Endothelial cell of umbilical vein (primary cell): ENCODE measurements around the gene SREBF1. TPM values are rescaled to one million over a fixed set of nuclear protein-coding genes. Genes with fewer than 3 reads are reported as not detected.

Experiments
- BruUV-seq: library from RNA; stranded (reverse); fragments of 400-500 nt; replicated peaks from 2 replicates; lab custom pipeline; 2021; lab: Mats Ljungman, UMichigan
- CTCF ChIA-PET: fragments of 300-600, 350-600 bp; sonication (Branson Sonifier 250); formaldehyde crosslinking; loops from one replicate; lab custom pipeline; 2021; ENCODE audit warnings: antibody characterized with exemption, inconsistent platforms; lab: Charles Lee
- POLR2A ChIA-PET: fragments of 300-600, 350-600 bp; sonication (Branson Sonifier 250); formaldehyde crosslinking; loops from one replicate; lab custom pipeline; 2021; ENCODE audit warnings: antibody characterized with exemption, inconsistent platforms; lab: Charles Lee
- DNase-seq: peaks from one replicate; pipeline ENCODE4 v3.0.0-alpha.2; 2011; ENCODE audit warnings: low read depth, low spot score
- FAIRE-seq: peaks from 2 replicates; lab custom pipeline; 2011; peaks lifted over from hg19 to GRCh38; lab: Jason Lieb, UNC
- H2AFZ ChIP-seq: 2 replicates; pipeline ENCODE4 v1.6.0; 2012; ENCODE audit warnings: low read depth, low read length, control low read depth, inconsistent platforms
- H3K27ac ChIP-seq: 2 replicates; pipeline ENCODE4 v1.5.1; 2011; ENCODE audit warnings: low read depth, mild to moderate bottlenecking, control low read depth, low read length, moderate library complexity; ENCODE audit not compliant: insufficient read depth
- H3K27me3 ChIP-seq, 2 experiments: 2 replicates each; pipeline versions ENCODE4 v1.6.0 to v1.6.1; 2011; ENCODE audit warnings: low read length in 2 of 2, mixed read lengths in 1 of 2; ENCODE audit not compliant: control insufficient read depth in 2 of 2, insufficient read depth in 2 of 2
- H3K36me3 ChIP-seq, 2 experiments: 2 replicates in 1 of 2; 3 replicates in 1 of 2; pipeline ENCODE4 v1.5.1; 2011; ENCODE audit warnings: low read length in 2 of 2, mild to moderate bottlenecking in 1 of 2, moderate library complexity in 1 of 2; ENCODE audit not compliant: control insufficient read depth in 2 of 2, insufficient read depth in 2 of 2; ENCODE audit errors: extremely low read depth in 1 of 2
- H3K4me1 ChIP-seq: 3 replicates; pipeline ENCODE4 v1.5.1; 2011; ENCODE audit warnings: mild to moderate bottlenecking, low read length; ENCODE audit not compliant: control insufficient read depth, insufficient read depth; ENCODE audit errors: extremely low read depth
- H3K4me2 ChIP-seq: 2 replicates; pipeline ENCODE4 v1.6.1; 2011; ENCODE audit warnings: low read length, control low read depth, mixed read lengths; ENCODE audit not compliant: insufficient read depth
- H3K4me3 ChIP-seq, 3 experiments: fragments of 200-600 bp in 1 of 3; sonication (generic), shearing (Covaris generic) in 1 of 3; replicated peaks in 1 of 3; 2 replicates each; pipeline ENCODE4 v1.5.1; 2011 to 2016; ENCODE audit warnings: control low read depth in 3 of 3, low read length in 3 of 3, mild to moderate bottlenecking in 2 of 3, inconsistent platforms in 1 of 3, low read depth in 1 of 3, moderate library complexity in 1 of 3; ENCODE audit not compliant: insufficient read depth in 1 of 3
- H3K79me2 ChIP-seq: 2 replicates; pipeline ENCODE4 v1.6.0; 2012; ENCODE audit warnings: low read length, inconsistent platforms; ENCODE audit not compliant: control insufficient read depth, insufficient read depth
- H3K9ac ChIP-seq: replicated peaks from 2 replicates; pipeline ENCODE3; 2011; ENCODE audit warnings: low read length, control low read depth; ENCODE audit not compliant: insufficient read depth; ENCODE audit errors: extremely low read depth
- H3K9me1 ChIP-seq: replicated peaks from 3 replicates; pipeline ENCODE4 v1.6.0; 2011; ENCODE audit warnings: mild to moderate bottlenecking, low read length; ENCODE audit not compliant: control insufficient read depth, insufficient read depth; ENCODE audit errors: extremely low read depth
- H3K9me3 ChIP-seq: replicated peaks from 2 replicates; pipeline ENCODE4 v1.5.1; 2012; ENCODE audit warnings: low read length, inconsistent platforms; ENCODE audit not compliant: control insufficient read depth, insufficient read depth
- H4K20me1 ChIP-seq: replicated peaks from 2 replicates; pipeline ENCODE3; 2011; ENCODE audit warnings: mild to moderate bottlenecking, low read length; ENCODE audit not compliant: control insufficient read depth, insufficient read depth; ENCODE audit errors: extremely low read depth
- CTCF ChIP-seq, 2 donors: IDR thresholded peaks; 1 replicate in 1 of 2; 2 replicates in 1 of 2; pipeline ENCODE4 v1.5.1; 2011; ENCODE audit warnings: low read length in 2 of 2, mild to moderate bottlenecking in 2 of 2, moderate library complexity in 2 of 2, control low read depth in 1 of 2, inconsistent platforms in 1 of 2, low read depth in 1 of 2; ENCODE audit not compliant: insufficient read depth in 1 of 2; ENCODE audit errors: extremely low read depth in 1 of 2
- EZH2 ChIP-seq: IDR thresholded peaks from 2 replicates; pipeline ENCODE4 v1.6.1; 2012; ENCODE audit warnings: borderline replicate concordance, low read depth, mild to moderate bottlenecking, moderate library complexity, low read length, inconsistent platforms; ENCODE audit not compliant: severe bottlenecking
- FOS ChIP-seq: IDR thresholded peaks from 2 replicates; pipeline ENCODE4 v1.6.1; 2011; ENCODE audit warnings: mild to moderate bottlenecking, low read length, moderate library complexity, borderline replicate concordance; ENCODE audit not compliant: insufficient read depth
- GATA2 ChIP-seq: IDR thresholded peaks from 2 replicates; pipeline ENCODE4 v1.7.0; 2011; ENCODE audit warnings: low read depth, mild to moderate bottlenecking, moderate library complexity, mixed read lengths, low read length; ENCODE audit not compliant: insufficient read length, insufficient read depth
- JUN ChIP-seq: IDR thresholded peaks from 2 replicates; pipeline ENCODE4 v1.6.1; 2011; ENCODE audit warnings: borderline replicate concordance, low read depth; ENCODE audit not compliant: insufficient read length, insufficient read depth
- MAX ChIP-seq: IDR thresholded peaks from 2 replicates; pipeline ENCODE4 v1.6.1; 2011; ENCODE audit not compliant: insufficient read depth, insufficient read length
- MYC ChIP-seq: IDR thresholded peaks from one replicate; pipeline ENCODE4 v1.6.1; 2011; ENCODE audit warnings: mild to moderate bottlenecking, low read depth, low read length
- POLR2A ChIP-seq: IDR thresholded peaks from 2 replicates; pipeline ENCODE4 v1.6.1; 2012; ENCODE audit warnings: low read depth, mild to moderate bottlenecking, control low read depth, low read length
- POLR2AphosphoS5 ChIP-seq: IDR thresholded peaks from 2 replicates; pipeline ENCODE4 v1.6.1; 2012; ENCODE audit warnings: low read depth, mild to moderate bottlenecking, control low read depth, low read length, moderate library complexity; ENCODE audit not compliant: insufficient read depth
- dilution Hi-C: fragments of 300-500 bp; cut with MboI; formaldehyde crosslinking; loops from one replicate; pipeline ENCODE4 v1.15.0; 2019; ENCODE audit warnings: low sequenced_read_pairs; ENCODE audit not compliant: extremely low pct_ligation_motif_present
- intact Hi-C: fragments of 100-400 bp; cut with micrococcal nuclease; formaldehyde crosslinking; loops from one replicate; pipeline ENCODE4 v1.10.0; 2022
- polyA plus RNA-seq, 4 experiments: library from polyadenylated mRNA; depleted of rRNA in 3 of 4; stranded (reverse) in 3 of 4; unstranded in 1 of 4; fragments of >200 nt; gene quantifications; 2 replicates each; pipeline versions ENCODE4 v1.2.1 to v1.2.3, GENCODE V29; 2011 to 2012; ENCODE audit warnings: missing spikeins in 1 of 4
- total RNA-seq: library from RNA; stranded (reverse); gene quantifications from 2 replicates; pipeline ENCODE4 v1.2.3, GENCODE V29; 2021

The SREBF1 gene
- total and polyA plus RNA-seq, 2 donors (not counting 3 experiments of a cell fraction or from before 2014, with no cell fraction given): 50.4 to 109 TPM

- Histone ChIP-seq H3K36me3 (peaks cover 0 to 9% of the 10 kb centered on the region in 2 experiments), H4K20me1 (no peaks in the 10 kb centered on the region), H3K27me3 (no peaks in the 10 kb centered on the region), H3K4me1 (no peaks in the 10 kb centered on the region), H3K4me3 (no peak overlapping the region), H3K9me3 (no peaks in the 10 kb centered on the region), H3K27ac (no peak overlapping the region), H3K79me2 (no peaks in the 10 kb centered on the region), H3K4me2 (no peak overlapping the region), H3K9me1 (no peaks in the 10 kb centered on the region), H3K9ac (no peak overlapping the region), H2AFZ (no peak overlapping the region)
- intact Hi-C loops: no loop called here
- DNase-seq (no peak), FAIRE-seq (no peak)
- CTCF ChIA-PET: interaction anchor here (0.9 to 7.8 kb wide), 4 partner anchors 30 to 149 kb away, joined by 3 to 175 read pairs (median 11); no protein-coding TSS in a partner anchor
- POLR2A ChIA-PET: no interaction called here
- no TSS peak for BruUV-seq
- TF ChIP-seq FOS: no peak
- no peak for TF ChIP-seq POLR2A
- no peak for TF ChIP-seq GATA2
- no peak for TF ChIP-seq POLR2AphosphoS5
- no peak for TF ChIP-seq MYC
- no peak for TF ChIP-seq MAX
- TF ChIP-seq JUN: no peak
- TF ChIP-seq CTCF (IDR thresholded peaks at IDR 0.05; ENCODE audit: extremely low read depth in 1 of 2, insufficient read depth in 1 of 2, low read depth in 1 of 2, low read length in 2 of 2): no peak
- no peak for TF ChIP-seq EZH2
- dilution Hi-C loops: loop anchor here (25.0 kb wide), 1 partner anchor 151 kb away; the partner anchor contains the start of genes ATPAF2 and GID4
Observed at GRCh38 chr17:17886226-17886625, 49.4 kb upstream of the SREBF1 start.
